ENCODE data around the gene SLF2.

The SLF2 gene

GRCh38 chr10:100908378-100908777, 4.4 kb upstream of the SLF2 start:
- TF ChIP-seq CTCF (IDR thresholded peaks at IDR 0.05; ENCODE audit: low read depth, low read length, missing control alignments): no peak

GRCh38 chr10:100909501-100910263, 3.1 kb upstream of the SLF2 start:
- TF ChIP-seq CTCF (IDR thresholded peaks at IDR 0.05; ENCODE audit: low read depth, low read length, missing control alignments): no peak
- DNase-seq (ENCODE audit: extremely low read depth, low read depth): no peak
- H3K4me3 ChIP-seq (replicated peaks; ENCODE audit: low read depth, low read length): no peak overlapping the region

More at GRCh38 chr10:100908378-100908777, 4.4 kb upstream of the SLF2 start:
- DNase-seq (ENCODE audit: extremely low read depth, low read depth): no peak
- no peak overlapping the region for H3K4me3 ChIP-seq (replicated peaks; ENCODE audit: low read depth, low read length)

GRCh38 chr10:100911472-100911871, 1.3 kb upstream of the SLF2 start:
- TF ChIP-seq CTCF (IDR thresholded peaks at IDR 0.05; ENCODE audit: low read depth, low read length, missing control alignments): no peak
- DNase-seq (ENCODE audit: extremely low read depth, low read depth): no peak
- no peak overlapping the region for H3K4me3 ChIP-seq (replicated peaks; ENCODE audit: low read depth, low read length)

- peak overlapping the region; percentile 86 for H3K4me3 ChIP-seq (replicated peaks; ENCODE audit: low read depth, low read length)
- no peak for TF ChIP-seq CTCF (IDR thresholded peaks at IDR 0.05; ENCODE audit: low read depth, low read length, missing control alignments)
- DNase-seq (ENCODE audit: extremely low read depth, low read depth): no peak
Observed at GRCh38 chr10:100912013-100912604, 654 bp upstream of the SLF2 start.

- DNase-seq (ENCODE audit: extremely low read depth, low read depth): no peak
- no peak for TF ChIP-seq CTCF (IDR thresholded peaks at IDR 0.05; ENCODE audit: low read depth, low read length, missing control alignments)
- H3K4me3 ChIP-seq (replicated peaks; ENCODE audit: low read depth, low read length): peak overlapping the region; percentile 86
Observed at GRCh38 chr10:100913470-100913865, 705 bp downstream of the SLF2 start.

- no peak for DNase-seq (ENCODE audit: extremely low read depth, low read depth)
- no peak for TF ChIP-seq CTCF (IDR thresholded peaks at IDR 0.05; ENCODE audit: low read depth, low read length, missing control alignments)
- H3K4me3 ChIP-seq (replicated peaks; ENCODE audit: low read depth, low read length): no peak overlapping the region
Observed at GRCh38 chr10:100917071-100917470, 4.3 kb downstream of the SLF2 start.
